Measurements from ENCODE around the gene RNF11.
"Not testable (repeated sequence)": the region's sequence is repeated elsewhere in the genome, so short reads cannot be mapped to it uniquely, and the experiment has no call there.

The RNF11 gene

DNA sequence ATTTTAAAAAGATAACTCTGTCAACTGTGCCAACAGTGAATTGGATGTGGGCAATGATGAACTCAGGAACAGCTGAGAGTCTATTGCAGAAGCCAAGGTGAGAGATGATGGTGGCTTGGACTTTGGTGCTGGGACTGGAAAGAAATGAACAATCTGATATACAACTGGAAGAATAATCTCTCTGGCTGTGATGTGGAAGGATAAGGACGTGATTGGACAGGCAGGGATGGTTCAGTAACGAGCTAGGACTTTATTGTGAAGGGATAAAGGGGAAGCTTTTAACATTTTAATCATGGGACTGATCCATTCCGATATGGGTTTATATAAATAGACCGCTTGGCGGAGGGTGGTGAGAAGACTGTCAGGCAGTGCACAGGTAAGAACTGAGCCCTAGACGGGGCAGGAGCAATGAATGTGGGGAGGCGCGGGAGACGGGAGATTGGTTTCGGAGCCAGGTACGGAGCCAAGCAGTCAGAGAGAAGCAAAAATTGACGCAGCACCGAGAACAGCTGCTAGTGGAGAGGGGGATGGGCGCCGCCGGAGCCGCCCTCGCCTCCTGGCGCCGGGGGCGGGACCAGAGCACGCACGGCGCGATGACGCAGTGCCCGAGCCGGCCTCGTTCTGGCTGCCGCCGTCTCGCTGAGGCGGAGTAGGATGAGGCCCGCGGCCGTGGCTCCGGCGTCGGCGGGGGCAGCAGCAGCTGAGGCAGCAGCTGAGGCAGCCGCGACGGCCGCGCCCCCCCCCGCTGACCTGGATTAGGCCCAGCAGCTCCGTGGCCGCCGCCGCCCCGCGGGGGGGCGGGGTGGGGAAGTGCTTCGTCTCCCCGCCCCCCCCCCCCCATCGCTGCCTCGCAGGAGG, at the start of gene RNF11:
TSS of gene RNF11 (plus strand) at position 601 of the 858 bp plus-strand sequence. CDS start 484 bp downstream, outside the sequence.
- peak; percentile 78 for DNase-seq

DNA sequence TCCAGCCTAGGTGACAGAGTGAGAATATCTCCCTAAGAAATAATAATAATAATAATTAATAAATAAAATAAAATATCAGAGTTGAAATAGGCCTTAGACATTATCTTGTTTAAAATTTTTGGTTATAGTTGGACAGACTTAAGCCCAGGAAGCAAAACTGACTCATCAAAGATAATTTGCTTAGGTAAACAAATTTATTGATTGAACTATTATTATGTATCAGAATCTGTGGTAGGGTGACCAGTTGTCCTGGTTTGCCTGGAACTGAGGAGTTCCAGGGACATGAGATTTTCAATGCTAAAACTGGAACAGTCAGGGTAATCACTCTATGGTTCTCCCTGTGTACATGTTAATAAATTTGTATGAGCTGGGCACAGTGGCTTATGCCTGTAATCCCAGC, 47.8 kb upstream of the RNF11 start:
- DNase-seq = no peak

DNA sequence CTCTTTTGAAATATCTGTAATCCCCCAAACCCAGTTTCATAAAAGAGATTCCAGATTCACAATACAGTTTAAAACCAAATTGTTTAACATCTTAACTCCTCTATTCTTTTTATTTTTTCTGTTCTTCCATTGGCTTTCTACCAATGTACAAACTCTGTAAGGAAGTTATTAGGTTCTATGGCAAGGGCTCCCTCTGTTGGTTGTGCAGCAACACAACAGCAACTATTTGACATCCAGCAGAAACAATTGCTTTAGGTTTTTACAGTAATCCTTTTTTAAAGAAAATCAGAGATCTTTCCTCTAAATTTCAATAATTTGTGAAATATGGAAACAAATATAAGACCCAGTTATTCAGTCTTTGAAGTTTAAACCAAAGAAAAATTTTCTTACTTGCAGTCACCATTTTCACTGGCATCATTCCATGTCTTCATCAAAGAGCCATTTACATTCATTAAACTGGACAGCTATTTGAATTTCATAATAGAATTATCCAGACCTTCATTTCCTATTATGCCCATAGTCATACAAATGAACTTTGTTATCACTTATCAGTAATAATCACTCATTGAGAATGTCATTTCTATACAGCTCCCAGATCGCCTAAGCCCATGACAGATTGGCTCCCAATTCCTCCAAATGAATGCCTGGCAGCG, 46.5 kb upstream of the RNF11 start:
- DNase-seq = peak; percentile 77

- DNase-seq = no peak
These were observed 45.1 kb upstream of the RNF11 start for GRCh38 chr1:51190961-51191360.

- peak; percentile 63 for DNase-seq
These were observed 43.7 kb upstream of the RNF11 start for GRCh38 chr1:51192213-51192843.

- no peak for DNase-seq
These were observed 42.5 kb upstream of the RNF11 start for GRCh38 chr1:51193564-51193963.

GRCh38 chr1:51203121-51203873, 32.8 kb upstream of the RNF11 start:
- DNase-seq = no peak

DNA sequence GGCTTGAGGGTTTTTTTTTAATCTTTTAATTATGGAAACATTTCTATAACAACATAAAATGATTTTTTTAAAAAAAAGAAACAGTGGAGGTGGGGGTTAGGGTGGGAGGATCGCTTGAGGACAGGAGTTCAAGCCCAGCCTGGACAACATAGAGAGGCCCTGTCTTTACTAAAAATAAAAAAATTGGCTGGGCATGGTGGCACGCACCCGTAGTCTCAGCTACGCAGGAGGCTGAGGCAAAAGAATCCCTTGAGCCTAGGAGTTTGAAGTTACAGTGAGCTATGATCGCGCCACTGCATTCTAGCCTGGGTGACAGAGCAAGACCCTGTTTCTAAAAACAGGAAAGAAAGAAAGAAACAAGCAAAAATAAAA, 32.2 kb upstream of the RNF11 start:
- DNase-seq = no peak

GRCh38 chr1:51210055-51210454, 26.0 kb upstream of the RNF11 start:
- DNase-seq = no peak

GRCh38 chr1:51210676-51211075, 25.4 kb upstream of the RNF11 start:
- no peak for DNase-seq

- no peak for DNase-seq
These were observed 21.4 kb upstream of the RNF11 start for GRCh38 chr1:51214615-51215131.

GRCh38 chr1:51215169-51215568, 20.9 kb upstream of the RNF11 start:
- no peak for DNase-seq

- DNase-seq = no peak
These were observed 19.4 kb upstream of the RNF11 start for GRCh38 chr1:51216631-51217030.

GRCh38 chr1:51217101-51217500, 19.0 kb upstream of the RNF11 start:
- DNase-seq = no peak

DNA sequence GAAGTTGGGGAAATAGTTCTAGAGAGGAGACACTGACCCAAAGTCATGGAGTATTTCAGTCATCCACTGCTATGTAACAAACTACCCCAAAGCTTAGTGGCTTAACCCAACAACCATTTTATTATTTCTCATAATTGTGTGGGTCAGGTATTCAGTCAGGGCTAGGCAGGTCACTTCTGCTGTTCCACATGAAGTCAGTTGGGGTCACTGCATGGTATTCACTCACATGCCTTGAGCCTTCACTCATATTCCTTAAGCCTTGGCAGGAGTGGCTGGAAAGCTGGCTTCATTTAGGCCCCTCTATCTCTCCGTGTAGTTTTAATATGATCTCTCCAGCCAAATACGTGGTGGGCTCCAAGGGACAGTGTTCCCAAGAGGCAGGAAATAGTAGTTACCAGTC, 17.5 kb upstream of the RNF11 start:
- DNase-seq = no peak

GRCh38 chr1:51219022-51219421, 17.1 kb upstream of the RNF11 start:
- DNase-seq = no peak

- DNase-seq = not testable (repeated sequence)
These were observed 14.5 kb upstream of the RNF11 start for GRCh38 chr1:51221529-51221928.

GRCh38 chr1:51222136-51222787, 13.8 kb upstream of the RNF11 start:
- DNase-seq = no peak

DNA sequence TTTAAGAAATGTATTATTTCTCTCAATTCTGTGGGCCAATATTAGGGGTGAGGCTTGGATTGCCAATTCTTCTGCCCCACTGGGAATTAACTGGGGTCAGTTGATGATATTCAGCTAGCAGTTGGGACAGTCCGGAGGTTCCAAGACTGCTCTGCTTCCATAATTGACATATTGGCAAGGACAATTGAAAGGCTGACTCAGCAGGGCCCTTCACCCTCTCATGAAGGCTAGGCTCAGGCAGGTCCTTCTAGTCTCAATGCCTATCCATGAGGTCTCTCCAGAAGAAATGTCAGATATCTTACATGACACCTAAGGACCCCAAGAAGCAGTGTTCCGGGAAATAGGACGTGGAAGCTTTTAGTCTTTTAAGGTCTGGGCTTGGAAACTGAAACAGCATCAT, 13.3 kb upstream of the RNF11 start:
- no peak for DNase-seq

DNA sequence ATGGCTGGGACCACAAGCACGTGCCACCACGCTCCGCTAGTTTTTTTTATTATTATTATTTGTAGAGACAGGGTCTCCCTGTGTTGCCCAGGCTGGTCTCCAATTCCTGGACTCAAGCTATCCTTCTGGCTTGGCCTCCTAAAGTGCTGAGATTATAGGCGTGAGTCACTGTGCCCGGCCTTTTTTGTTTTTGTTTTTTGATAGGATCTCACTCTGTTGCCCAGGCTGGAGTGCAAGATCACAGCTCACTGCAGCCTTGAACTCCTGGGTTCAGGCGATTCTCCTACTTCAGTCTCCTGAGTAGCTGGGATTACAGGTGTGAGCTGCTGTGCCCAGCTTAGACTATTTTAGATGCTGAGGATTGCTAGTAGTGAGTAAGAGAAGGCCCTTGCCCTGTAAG, 11.8 kb upstream of the RNF11 start:
- no peak for DNase-seq

GRCh38 chr1:51227231-51227960, 8.7 kb upstream of the RNF11 start:
- DNase-seq = not testable (repeated sequence)

- DNase-seq = not testable (repeated sequence)
These were observed 7.6 kb upstream of the RNF11 start for GRCh38 chr1:51228471-51228870.

All from NCI-H1694 (cell line).